ENCODE results near the gene CHD5. TPM values are rescaled to one million over a fixed set of nuclear protein-coding genes. Genes with fewer than 3 reads are reported as not detected.

CHD5 gene
- total RNA-seq, 1 donor, result under 0.01 TPM

DNA sequence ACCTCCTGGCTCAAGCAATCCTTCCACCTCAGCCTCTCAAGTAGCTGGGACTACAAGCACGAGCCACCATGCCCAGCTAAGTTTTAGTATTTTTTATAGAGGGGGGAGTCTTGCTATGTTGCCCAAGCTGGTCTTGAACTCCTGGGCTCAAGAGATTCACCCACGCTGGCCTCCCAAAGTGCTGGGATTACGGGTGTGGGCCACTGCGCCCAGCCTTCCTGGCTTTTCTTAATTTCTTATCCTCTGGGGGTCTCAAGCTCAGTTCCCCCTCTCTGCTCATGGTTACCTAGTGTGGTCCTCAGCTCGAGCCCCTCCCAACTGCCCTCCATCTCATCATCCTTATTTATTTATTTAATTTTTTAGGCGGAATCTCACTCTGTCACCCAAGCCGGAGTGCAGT is 22.1 kb upstream of the CHD5 start:
- H4K20me1 ChIP-seq (ENCODE audit: insufficient read depth, low read length), result peaks cover 10% of the 10 kb centered on the region
- no peaks in the 10 kb centered on the region for H3K9me3 ChIP-seq (ENCODE audit: low read depth, low read length)
- no peak for TF ChIP-seq CTCF (IDR thresholded peaks at IDR 0.05; ENCODE audit: extremely low read depth, low read depth, low read length)
- peaks cover 25% of the 10 kb centered on the region for H3K79me2 ChIP-seq (ENCODE audit: insufficient read depth, low read length)
- no peak overlapping the region for H3K4me3 ChIP-seq (ENCODE audit: insufficient read depth, low read length)
- no peak overlapping the region for H3K4me2 ChIP-seq (ENCODE audit: insufficient read depth, low read length)
- H2AFZ ChIP-seq (ENCODE audit: low read length), result no peak overlapping the region
- H3K36me3 ChIP-seq (ENCODE audit: insufficient read depth, low read length), result peaks cover 3% of the 10 kb centered on the region
- DNase-seq (ENCODE audit: insufficient read length, low spot score, missing footprints), result no peak
- no peak overlapping the region for H3K27ac ChIP-seq (ENCODE audit: low read depth, low read length)
- no peaks in the 10 kb centered on the region for H3K27me3 ChIP-seq (ENCODE audit: insufficient read depth, low read length)
- peaks cover 18% of the 10 kb centered on the region for H3K4me1 ChIP-seq (ENCODE audit: insufficient read depth, low read length)

- Histone ChIP-seq H3K27ac (ENCODE audit: low read depth, low read length) (peak overlapping the region; percentile 85), H2AFZ (ENCODE audit: low read length) (peak overlapping the region; percentile 77), H3K4me2 (ENCODE audit: insufficient read depth, low read length) (peak overlapping the region; percentile 83), H3K27me3 (ENCODE audit: insufficient read depth, low read length) (no peaks in the 10 kb centered on the region), H3K9me3 (ENCODE audit: low read depth, low read length) (no peaks in the 10 kb centered on the region), H4K20me1 (ENCODE audit: insufficient read depth, low read length) (peaks cover 17% of the 10 kb centered on the region), H3K4me3 (ENCODE audit: insufficient read depth, low read length) (peak overlapping the region; percentile 88), H3K4me1 (ENCODE audit: insufficient read depth, low read length) (peaks cover 18% of the 10 kb centered on the region), H3K36me3 (ENCODE audit: insufficient read depth, low read length) (peaks cover 21% of the 10 kb centered on the region), H3K79me2 (ENCODE audit: insufficient read depth, low read length) (peaks cover 43% of the 10 kb centered on the region)
- no peak for DNase-seq (ENCODE audit: insufficient read length, low spot score, missing footprints)
- TF ChIP-seq CTCF (IDR thresholded peaks at IDR 0.05; ENCODE audit: extremely low read depth, low read depth, low read length), result no peak
Measured at GRCh38 chr1:6200188-6200809, 20.2 kb upstream of the CHD5 start.

DNA sequence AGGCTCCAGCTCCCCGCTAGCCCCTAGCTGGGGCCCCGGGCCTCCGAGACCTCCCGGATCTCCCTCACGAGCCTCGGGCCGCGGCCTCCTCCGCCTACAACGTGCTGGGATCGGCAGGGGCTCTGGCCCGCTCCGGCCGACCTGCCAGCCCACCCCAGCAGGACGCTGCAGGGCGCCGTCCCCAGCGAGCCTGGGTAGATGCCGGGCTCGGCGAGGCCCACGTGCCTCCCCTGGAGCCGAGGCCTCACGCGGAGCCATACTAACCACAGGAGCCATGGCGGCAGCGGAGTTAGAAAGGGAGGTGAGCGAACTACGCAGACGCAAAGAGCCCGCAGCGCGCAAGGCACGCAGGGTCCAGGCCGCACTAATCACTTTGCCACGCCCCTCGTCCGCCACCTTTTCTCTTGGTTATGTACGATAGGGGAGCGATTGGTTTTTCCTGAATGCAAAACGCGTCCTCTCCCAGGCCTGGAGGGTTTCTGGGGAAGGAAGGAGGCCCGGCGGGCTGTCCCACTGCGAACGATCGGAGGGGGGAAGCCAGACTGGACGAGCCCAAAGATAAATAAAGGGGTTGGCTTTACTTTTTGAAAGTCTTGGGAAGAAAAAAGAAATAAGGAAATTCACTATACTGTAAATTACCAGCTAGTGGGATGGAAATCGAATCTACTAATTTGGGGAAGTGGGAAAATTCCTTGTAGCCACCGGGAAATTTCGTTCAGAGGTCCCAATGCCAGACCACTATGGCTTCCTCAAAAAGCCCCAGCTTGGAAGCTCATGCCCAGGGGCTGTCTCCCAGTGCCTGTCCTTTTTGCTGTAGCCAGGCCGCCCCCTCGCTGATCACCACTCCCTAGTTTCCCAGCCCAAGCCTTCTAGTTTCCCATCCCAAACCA is 19.4 kb upstream of the CHD5 start, which contains the start of gene RPL22:
Gene RPL22 (minus strand): TSS at position 298 of the 890 bp plus-strand sequence. CDS start 22 bp downstream, at position 276.
- peak; percentile 99 for DNase-seq (ENCODE audit: insufficient read length, low spot score, missing footprints)
- Histone ChIP-seq H2AFZ (ENCODE audit: low read length) (peak within 1 kb of the TSS; percentile 77), H4K20me1 (ENCODE audit: insufficient read depth, low read length) (peaks cover 18% of the 10 kb centered on the region), H3K79me2 (ENCODE audit: insufficient read depth, low read length) (peaks cover 45% of the 10 kb centered on the region), H3K27ac (ENCODE audit: low read depth, low read length) (peak within 1 kb of the TSS; percentile 85), H3K4me1 (ENCODE audit: insufficient read depth, low read length) (peaks cover 18% of the 10 kb centered on the region), H3K4me2 (ENCODE audit: insufficient read depth, low read length) (peak within 1 kb of the TSS; percentile 83), H3K27me3 (ENCODE audit: insufficient read depth, low read length) (no peaks in the 10 kb centered on the region), H3K9me3 (ENCODE audit: low read depth, low read length) (no peaks in the 10 kb centered on the region), H3K4me3 (ENCODE audit: insufficient read depth, low read length) (peak within 1 kb of the TSS; percentile 88), H3K36me3 (ENCODE audit: insufficient read depth, low read length) (peaks cover 28% of the 10 kb centered on the region)
- TF ChIP-seq CTCF (IDR thresholded peaks at IDR 0.05; ENCODE audit: extremely low read depth, low read depth, low read length), result no peak

Data from osteoblast (primary cell).